H1 (cell line): ENCODE data around the gene KLHL3. TPM values are rescaled to one million over a fixed set of nuclear protein-coding genes. Genes with fewer than 3 reads are reported as not detected.

Experiments used
- CHD7 ChIP-seq: fragments of 300-600 bp; sonication (generic); IDR thresholded peaks from 2 replicates; pipeline ENCODE4 v1.7.1; 2012; ENCODE audit warnings: low read length, moderate library complexity, mild to moderate bottlenecking, inconsistent platforms; ENCODE audit not compliant: insufficient replicate concordance
- KDM1A ChIP-seq: fragments of 200-600, 300-600 bp; sonication (generic); IDR thresholded peaks from 2 replicates; pipeline ENCODE4 v1.7.1; 2016; ENCODE audit warnings: mild to moderate bottlenecking, low read length, borderline replicate concordance
- KDM4A ChIP-seq: IDR thresholded peaks from one replicate; pipeline ENCODE4 v1.7.1; 2012; ENCODE audit warnings: low read depth, mild to moderate bottlenecking, moderate library complexity, low read length, inconsistent platforms; ENCODE audit not compliant: severe bottlenecking
- NRF1 ChIP-seq: IDR thresholded peaks from 2 replicates; pipeline ENCODE4 v1.6.1; 2011; ENCODE audit warnings: mild to moderate bottlenecking, low read depth, low read length, improper control_type of control experiment
- POLR2AphosphoS5 ChIP-seq: IDR thresholded peaks from 2 replicates; pipeline ENCODE4 v1.6.1; 2011; ENCODE audit warnings: low read depth, low read length
- SP4 ChIP-seq: IDR thresholded peaks from 2 replicates; pipeline ENCODE4 v1.6.1; 2012; ENCODE audit warnings: low read length, inconsistent platforms
- TEAD4 ChIP-seq: IDR thresholded peaks from 2 replicates; pipeline ENCODE4 v1.6.1; 2012; ENCODE audit warnings: low read depth, low read length, inconsistent platforms, mixed read lengths
- polyA plus RNA-seq, 7 experiments: library from polyadenylated mRNA; depleted of rRNA in 3 of 7; stranded (reverse) in 5 of 7; unstranded in 2 of 7; fragments of >200 nt in 5 of 7; fragments of 200-250 nt in 2 of 7; gene quantifications; 1 replicate in 5 of 7; 2 replicates in 1 of 7; 4 replicates in 1 of 7; pipeline versions ENCODE4 v1.2.1 to v1.2.3, GENCODE V29; 2011 to 2013; ENCODE audit warnings: missing spikeins in 2 of 7, mixed read lengths in 2 of 7
- total RNA-seq: library from RNA; stranded (reverse); fragmentation: NEBNext Ultra II Directional; extraction: Animal tissue kit (Norgen Biotek cat#: 25700); gene quantifications from 2 replicates; pipeline ENCODE4 v1.2.1, GENCODE V29; 2021

Gene KLHL3
- total and polyA plus RNA-seq, 2 of the 8 experiments (the other 6 are each of a cell fraction or from before 2014, with no cell fraction given) = 7.4 to 13.7 TPM

DNA sequence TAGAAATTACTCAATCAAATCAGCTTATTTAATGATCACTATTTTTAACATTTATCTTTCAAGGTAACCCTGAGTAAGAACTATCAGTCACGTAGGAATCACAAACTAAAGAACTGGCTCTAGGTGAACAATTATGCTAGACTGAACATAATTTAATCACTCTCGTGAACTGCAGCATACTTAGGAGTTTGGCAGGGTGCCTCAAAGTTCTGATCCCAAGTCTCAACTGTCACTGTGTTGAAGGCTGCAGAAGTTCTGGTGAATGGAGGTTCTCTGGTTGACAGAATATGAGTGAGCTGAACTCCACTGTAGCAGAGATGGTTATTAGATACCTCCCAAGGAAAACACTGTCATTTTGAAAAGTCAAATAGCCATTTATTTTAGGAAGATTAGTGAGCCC is 89.1 kb downstream of the KLHL3 start (continued):
- no peak for TF ChIP-seq CHD7
- TF ChIP-seq NRF1 = no peak
- TF ChIP-seq SP4 = no peak
- TF ChIP-seq TEAD4 = no peak
- no peak for TF ChIP-seq POLR2AphosphoS5
- TF ChIP-seq KDM1A = no peak
- no peak for TF ChIP-seq KDM4A
